Renal cortex interstitium (tissue), 11 donors: Measurements from ENCODE around the gene ATP5PD. TPM values are rescaled to one million over a fixed set of nuclear protein-coding genes. Genes with fewer than 3 reads are reported as not detected.
"Not testable (repeated sequence)": the region's sequence is repeated elsewhere in the genome, so short reads cannot be mapped to it uniquely, and the experiment has no call there.

Experiments
- DNase-seq, 11 donors: peaks; one replicate each; pipeline ENCODE4 v3.0.0-alpha.2; 2013; ENCODE audit warnings: low read depth in 9 of 11, low spot score in 4 of 11; ENCODE audit errors: extremely low read depth in 1 of 11
- polyA plus RNA-seq, 3 donors: library from polyadenylated mRNA; unstranded; fragments of 120-200 nt; gene quantifications; one replicate each; pipeline ENCODE4 v1.2.1, GENCODE V29; 2013; ENCODE audit not compliant: insufficient read length in 3 of 3

Gene ATP5PD
- polyA plus RNA-seq, 3 donors, result 297 to 353 (median 303) TPM

DNA sequence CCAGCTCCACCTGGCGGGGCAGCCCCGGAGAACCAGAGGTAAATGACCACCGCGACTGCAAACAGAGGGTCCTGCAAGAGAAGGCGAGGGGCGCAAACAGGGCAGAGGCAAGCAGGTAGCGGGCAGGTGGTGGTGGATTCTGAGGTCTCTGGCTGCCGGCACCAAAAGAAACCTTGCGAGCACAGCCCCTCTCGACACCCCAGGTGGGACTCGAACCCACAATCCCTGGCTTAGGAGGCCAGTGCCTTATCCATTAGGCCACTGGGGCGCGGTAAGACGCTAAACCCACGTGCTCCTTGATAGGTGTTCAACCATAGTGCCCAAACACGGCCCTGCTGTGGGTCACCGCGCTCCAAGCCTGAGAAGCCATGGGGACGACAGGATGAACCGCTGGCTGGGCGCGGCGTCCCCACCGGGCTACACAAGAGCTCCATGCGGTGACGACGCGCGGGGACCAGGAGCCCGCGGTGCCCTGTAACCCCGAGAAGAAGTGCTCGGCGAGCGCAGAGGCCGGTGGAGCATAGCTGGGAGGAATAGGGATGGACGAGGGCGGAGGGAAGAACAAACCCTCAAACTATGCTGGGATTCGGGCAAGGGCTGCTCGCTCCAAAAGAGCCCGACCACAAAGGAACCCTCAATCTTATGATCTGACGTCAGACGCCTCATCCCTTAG, 12.4 kb downstream of the ATP5PD start:
- peak in 9 of 11 donors; percentile 77 to 89 (median 83) for DNase-seq

DNA sequence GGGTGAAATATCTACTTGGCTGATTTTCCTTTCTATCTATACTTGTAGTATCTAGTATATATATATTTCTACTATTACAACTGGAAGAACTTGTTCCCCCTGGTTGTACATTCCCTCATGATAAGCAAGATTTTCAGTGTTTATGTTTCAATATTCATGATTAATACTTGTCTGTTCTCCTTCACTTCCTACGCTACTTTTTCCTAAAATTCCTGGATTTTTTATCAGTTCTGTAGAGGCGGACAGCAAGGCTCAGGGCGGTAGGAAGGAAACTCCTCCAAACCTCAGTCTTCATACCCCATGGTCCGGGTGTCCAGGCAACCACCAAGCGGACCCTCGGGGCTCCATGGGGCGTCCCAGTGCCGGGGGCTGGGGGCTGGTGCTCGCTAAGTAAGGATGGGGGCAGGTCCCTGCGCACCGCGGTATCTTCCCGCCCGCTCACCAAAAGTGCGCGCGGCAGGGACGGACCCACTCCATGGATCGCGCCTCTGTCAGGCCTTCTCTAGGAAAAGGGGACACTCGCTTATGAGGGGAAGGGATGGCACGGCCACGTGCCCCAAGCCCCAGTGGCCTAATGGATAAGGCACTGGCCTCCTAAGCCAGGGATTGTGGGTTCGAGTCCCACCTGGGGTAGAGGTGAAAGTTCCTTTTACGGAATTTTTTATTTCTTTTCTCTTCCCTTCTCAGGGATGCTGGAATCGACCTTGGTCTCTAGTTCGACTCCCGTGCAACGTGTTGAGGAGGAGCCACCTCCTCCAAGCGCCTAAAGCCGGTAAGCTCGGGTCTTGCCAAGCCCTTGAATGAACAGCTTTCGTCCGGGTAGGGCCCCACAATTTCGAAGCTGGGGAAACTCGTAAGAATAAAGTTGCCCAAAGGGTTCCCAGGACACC, 13.2 kb downstream of the ATP5PD start:
- peak in 10 of 11 donors; percentile 89 to 97 (median 90) for DNase-seq

DNA sequence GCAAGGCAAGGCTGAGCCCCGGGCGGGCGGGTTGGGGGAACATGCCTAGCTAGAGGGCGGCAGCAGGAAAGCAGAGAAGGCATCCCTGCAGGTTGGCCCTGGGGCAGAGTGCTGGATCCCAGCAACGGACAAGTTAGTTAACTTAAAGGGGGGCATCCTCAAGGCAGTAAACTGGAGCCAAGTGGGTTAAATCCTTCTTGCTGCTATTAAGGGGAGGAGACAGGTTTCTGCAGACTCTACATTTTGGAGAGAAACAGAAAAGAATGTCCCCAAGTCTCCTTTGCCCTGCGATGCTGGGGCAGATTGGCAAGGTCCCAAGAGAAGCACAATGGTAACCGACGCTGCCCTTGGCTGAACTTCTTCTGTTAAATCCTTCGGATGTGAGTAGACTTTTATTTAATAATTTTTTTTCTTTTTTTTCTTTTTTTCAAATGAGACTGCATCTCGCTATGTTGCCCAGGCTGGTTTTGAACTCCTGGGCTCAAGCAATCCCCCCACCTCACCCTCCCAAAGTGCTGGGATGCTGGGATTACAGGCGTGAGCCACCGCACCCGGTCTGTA, 14.0 kb downstream of the ATP5PD start:
- DNase-seq, result peak in 1 of 11 donors; percentile 24

DNA sequence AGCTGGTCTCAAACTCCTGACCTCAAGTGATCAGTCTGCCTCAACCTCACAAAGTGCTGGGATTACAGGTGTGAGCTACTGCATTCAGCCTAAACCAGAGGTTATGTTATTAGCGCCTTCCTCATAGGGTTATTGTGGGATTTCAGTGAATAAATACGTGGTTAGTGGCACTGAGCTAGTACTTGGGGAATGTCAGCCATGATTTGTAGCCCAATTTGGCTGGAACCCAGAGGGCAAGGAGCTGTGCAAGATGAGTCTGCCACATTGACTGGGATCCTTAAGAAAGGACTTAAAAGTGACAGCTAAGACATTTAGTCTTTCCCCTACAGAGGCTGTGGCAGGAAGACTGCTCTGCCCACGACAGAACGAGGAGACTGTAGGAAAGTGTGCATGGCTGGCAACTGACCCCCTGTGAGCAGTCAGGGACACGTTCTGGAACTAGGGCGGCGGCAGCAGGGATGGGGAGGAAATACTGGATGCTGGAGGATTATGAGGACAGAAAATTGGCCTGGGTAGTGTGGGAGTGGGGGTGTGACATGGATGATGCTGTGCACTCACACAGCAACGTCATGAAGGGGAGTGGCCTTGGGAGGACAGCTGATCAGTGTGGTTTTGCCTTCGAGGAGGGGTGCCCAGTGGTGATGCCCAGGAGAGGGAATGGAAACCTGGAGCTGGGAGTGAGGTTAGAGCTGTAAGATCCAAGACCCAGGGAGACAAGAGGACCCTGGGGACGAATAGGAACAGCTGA, 14.6 kb downstream of the ATP5PD start:
- peak in 1 of 11 donors; percentile 46 for DNase-seq

DNA sequence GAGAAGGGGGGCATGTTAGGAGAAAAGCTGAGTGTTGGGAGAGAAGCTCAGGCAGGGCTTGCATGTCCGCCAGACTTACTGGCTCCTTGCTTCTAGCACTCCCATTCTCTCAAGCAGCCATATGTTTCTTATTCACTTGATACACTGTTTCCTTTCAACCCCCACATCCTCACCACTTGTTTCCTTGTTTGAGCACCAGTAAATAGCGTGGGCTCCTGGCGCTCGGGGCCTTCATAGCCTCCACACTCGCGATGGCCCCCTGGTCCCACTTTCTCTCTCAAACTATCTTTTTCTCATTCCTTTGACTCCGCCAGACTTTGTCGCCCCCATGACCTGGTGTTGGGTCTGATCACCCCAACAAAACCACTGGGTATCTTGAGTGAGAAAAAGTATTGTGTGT, 16.6 kb downstream of the ATP5PD start:
- DNase-seq, result no peak

DNA sequence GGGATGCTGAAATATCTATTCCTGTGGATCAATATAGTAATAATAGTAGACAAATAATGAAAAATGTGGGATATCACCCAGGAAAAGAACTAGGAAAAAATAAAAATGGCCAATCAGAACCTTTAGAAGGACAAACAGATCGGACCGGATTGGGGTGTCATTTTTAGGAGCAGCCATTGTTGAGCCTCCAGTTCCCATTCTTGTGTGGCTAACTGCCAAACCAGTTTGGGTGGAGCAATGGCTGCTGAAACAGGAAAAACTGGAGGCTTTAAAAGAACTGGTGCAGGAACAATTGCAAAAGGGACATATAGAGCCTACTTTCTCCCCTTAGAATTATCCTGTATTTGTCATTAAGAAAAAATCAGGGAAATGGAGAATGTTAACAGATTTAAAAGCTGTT, 20.1 kb downstream of the ATP5PD start:
- DNase-seq, result not testable (repeated sequence)

DNA sequence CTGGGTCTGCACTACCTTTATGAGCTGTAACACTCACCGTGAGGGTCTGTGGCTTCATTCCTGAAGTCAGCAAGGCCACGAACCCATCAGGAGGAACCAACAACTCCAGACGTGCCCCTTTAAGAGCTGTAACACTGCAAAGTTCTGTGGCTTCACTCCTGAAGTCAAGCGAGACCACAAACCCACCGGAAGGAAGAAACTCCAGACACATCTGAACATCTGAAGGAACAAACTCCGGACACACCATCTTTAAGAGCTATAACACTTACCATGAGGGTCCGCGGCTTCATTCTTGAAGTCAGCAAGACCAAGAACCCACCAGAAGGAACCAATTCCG, 21.4 kb downstream of the ATP5PD start:
- not testable (repeated sequence) for DNase-seq

DNA sequence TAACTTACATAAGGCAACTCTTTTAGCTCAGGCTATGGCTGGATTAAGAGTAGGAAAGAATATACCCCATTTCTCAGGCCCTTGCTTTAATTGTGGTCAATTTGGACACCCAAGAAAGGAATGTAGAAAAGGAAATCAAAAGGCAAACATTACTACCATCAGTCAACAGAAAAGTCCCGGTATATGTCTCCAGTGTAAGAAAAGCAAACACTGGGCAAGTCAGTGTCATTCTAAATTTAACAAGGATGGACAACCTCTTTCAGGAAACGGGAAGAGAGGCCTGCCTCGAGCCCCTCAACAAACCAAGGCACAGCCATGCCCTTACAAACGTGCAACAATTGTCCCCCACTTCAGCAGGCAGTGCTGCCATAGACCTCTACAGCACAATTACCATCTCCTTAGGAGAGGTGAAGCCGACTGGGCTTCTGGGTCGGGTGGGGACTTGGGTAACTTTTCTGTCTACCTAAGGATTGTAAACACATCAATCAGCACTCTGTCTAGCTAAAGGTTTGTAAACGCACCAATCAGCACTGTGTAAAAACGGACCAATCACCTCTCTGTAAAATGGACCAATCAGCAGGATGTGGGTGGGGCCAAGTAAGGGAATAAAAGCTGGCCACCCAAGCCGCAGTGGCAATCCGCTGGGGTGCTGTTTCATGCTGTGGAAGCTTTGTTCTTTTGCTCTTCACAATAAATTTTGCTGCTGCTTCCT, 21.9 kb downstream of the ATP5PD start:
- no peak for DNase-seq

DNA sequence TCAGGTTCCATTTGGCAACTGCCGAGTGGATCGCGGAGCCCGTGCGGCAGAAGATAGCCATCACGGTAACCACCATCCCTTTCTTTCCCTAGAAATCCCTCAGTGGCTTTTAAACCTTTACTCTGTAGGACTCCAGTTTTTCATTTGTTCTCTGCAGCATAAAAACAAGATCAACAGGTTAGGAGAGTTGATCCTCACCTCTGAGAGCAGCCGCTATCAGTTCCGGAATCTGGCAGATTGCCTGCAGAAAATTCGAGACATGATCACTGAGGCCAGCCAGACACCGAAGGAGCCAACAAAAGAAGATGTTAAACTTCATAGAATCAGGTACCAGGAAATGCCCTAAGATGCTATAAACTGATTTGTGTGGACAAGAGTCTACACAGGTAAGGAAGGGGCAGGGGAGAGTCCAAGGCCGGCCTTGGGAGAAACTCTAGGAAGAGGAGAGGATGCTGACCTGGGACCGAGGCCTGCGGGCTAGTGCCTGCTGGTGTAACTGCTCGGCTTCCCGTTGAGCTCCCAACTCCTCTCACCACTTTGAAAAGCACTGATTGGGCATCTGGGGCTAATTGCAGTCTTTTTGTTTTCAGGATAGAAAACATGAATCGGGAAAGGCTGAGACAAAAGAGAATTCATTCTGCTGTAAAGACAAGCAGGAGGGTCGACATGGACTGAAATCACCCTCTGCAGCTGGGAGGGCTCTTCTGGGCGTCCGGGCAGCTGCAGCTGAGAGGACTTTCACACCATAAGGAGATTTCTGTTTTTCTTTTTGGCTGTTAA, 26.2 kb downstream of the ATP5PD start:
- DNase-seq, result no peak

DNA sequence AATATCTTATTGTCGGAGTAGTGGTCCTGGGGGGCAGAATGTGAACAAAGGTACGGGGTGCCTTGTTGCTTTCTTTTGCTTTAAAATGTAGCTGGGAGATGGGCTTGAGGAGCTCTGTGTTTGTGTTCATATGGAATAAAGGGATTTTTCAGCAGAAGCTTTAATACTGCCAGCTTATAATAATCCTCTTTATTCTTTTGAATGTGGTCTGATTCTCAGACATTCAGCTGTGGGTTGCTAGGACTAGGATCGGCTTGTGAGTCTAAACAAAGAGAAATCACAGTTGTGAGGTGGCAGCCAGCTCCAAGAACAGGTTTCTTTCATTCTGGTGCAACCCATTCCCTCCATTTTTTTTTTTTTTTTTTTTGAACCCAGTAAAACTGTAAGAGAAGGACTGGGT, 27.1 kb downstream of the ATP5PD start:
- DNase-seq, result no peak

DNA sequence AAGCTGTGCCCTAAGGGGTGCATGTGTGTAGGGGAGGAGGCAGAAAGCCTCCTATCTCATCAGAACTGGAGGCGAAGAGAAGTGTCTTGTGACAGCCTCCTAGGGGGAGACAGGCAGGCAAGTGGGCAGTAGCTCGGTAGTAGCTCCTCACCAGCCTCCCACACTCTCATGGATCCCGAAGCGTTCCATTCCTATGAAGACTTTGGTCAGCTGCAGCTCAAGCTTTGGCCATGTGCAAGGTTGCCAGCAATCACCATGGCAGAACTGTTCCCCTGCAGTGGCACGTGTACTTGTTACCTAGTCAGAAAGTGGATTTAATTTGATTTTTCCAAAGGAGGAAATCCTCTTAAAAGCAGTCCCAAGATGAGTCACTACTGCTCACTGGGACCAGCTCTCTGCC, 27.6 kb downstream of the ATP5PD start:
- DNase-seq, result no peak

DNA sequence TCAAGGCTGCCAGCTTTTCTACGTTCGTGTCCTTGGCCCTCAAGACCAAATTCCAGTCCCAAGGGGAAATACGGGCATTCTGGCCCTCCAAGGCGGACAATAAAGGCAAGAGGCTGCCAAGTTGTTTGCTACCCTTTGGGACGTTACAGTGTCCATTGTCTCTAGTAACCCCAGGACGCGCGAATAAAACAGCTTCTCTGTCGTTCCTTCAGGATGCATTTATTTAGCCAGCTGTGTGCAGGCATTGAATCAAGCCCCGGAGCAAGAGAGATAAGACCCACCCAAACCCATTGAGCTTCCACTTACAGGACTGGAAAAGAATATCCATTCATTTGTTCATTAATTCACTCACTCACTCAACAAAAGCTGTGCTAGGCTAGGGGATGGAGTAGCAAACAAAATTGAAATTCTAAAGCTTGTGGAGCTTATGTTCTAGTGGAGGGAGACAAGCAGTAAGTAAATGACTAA, 33.6 kb downstream of the ATP5PD start:
- DNase-seq, result no peak

DNA sequence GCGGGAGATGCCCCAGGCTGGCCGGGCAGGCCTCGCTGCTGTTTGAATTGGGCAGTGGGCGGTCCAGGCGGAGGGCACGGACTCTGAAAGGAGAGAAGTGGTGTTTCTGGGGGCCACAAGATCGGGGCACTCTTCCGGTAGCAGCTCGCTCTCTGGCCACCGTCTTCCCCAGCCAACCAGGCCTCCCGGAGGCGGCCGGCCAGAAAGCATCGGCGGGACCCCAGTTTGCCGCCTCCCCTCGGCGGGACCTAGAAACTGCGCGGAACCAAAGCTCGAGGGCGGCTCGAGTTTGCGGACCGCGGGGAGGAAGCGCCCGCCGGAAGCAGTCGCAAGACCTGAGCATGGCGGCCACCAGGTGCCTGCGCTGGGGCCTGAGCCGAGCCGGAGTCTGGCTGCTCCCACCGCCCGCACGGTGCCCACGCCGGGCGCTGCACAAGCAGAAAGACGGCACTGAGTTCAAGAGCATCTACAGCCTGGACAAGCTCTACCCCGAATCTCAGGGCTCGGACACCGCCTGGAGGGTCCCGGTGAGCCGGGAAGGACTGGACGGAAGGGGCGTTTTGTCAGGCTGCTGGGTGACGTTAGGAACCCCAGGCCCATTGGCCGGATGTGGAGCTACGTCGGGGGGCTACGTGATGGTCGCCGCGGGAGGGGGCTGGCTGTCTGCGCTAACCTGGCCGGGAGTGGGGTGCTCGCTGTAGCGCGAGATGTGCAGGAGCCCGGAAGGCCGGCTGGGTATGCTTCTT, 34.2 kb downstream of the ATP5PD start, which contains the start of gene MRPL58:
TSS of gene MRPL58 (plus strand) at position 325 of the 746 bp plus-strand sequence. CDS start at position 342, 17 bp downstream.
- DNase-seq, result peak in 10 of 11 donors; percentile 69 to 89 (median 85)

DNA sequence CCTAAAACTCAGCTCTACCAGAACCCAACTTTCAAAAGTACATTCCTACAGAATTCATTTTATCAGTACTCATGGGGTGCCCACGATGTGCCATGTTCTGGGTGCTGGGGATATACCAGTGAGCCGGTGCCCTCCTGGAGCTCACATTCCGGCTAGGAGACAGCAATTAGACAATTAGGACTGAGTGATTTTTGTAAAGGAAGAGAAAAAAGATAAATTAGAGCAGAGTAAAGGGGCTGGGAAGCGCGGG, 34.7 kb downstream of the ATP5PD start:
- no peak for DNase-seq

DNA sequence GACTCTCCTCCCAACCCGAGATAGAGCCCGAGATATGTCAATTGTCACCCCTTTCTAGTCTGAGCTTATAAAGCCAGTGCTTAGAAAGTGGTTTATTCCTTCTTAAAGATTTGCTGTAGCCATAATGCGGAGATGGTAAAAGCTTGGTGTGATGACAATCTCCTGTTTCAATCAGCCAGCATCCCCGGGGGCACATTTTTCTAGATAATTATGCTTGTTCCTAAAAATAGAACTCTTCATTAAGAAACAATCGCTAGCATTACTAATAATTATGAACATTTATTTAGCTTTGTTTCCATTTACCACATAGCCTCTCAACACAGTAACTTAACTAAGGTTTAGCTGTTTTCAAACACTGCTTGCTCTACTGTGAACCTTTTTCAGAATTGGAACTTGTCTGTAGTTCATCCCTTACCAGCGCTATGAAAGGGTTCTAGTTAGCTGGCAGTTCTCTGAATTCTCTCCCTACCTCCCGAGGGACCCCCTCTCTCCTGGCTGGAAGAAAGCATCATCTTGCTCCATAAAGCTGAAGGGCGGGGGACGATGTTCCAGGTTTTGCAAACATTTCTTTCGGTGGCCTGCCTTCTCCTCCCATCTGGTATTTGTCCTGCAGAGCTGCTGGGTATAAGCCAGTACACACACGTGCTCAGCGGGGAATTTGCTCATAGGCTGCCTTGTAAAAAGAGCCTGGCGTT, 35.2 kb downstream of the ATP5PD start:
- peak in 1 of 11 donors; percentile 68 for DNase-seq

DNA sequence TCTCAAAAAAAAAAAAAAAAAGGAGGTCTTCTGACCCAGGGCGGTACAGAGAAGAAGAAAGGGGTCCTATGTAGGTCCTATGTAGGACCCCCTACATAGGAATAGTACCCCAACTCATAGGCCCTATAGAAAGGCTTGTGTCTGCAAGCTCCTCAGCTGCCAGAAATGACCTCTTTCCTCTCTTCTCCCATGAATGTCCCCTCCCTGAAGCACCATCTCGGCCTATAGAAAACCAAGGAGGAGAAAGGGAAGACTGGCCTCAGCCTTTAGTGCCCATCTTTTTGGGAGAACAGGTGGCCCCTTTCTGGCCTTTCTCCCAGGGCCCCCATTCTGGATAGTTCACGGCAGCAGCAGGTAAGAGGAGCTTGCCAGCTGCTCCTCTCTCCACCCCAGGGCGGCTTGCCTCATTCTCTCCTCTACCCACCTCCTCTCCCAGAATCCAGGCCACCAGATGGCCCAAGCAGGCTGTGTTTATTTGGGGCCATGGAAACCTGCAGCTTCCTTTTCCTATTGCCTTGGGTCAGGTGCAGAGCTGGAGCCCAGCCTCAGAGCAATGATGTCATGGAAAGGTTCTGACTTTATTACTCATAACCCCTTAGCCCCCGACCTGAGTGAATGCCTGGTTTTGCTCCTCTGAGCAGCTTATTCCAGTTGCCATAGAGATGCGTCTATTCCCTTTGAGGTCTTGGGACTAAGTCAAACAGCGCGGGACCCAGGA, 35.9 kb downstream of the ATP5PD start:
- DNase-seq, result no peak
